Naive thymus-derived CD4-positive, alpha-beta T cell (primary cell): ENCODE measurements around the gene YBX2. TPM values are rescaled to one million over a fixed set of nuclear protein-coding genes. Genes with fewer than 3 reads are reported as not detected.
A peak's percentile ranks its signal among the peaks of the same experiment; 100 is the strongest.

Experiments
- ATAC-seq: fragments of 150-1000 bp; cut with Tn5 transposase; 2 replicates; pipeline ENCODE4 v1.10.0; 2021; ENCODE audit warnings: mild to moderate bottlenecking, moderate library complexity
- CTCF ChIA-PET: fragments of 350-600 bp; sonication (Branson Sonifier 250); formaldehyde crosslinking; loops from one replicate; lab custom pipeline; 2021; ENCODE audit warnings: antibody characterized with exemption; lab: Charles Lee
- POLR2A ChIA-PET: fragments of 350-600 bp; sonication (Branson Sonifier 250); formaldehyde crosslinking; loops from one replicate; lab custom pipeline; 2021; ENCODE audit warnings: antibody characterized with exemption, inconsistent platforms; lab: Charles Lee
- DNase-seq, 9 donors: peaks; one replicate each; pipeline versions ENCODE4 v3.0.0 to v3.0.0-alpha.2; 2020 to 2022; ENCODE audit warnings: mixed read lengths in 1 of 9
- H3K27ac ChIP-seq: one replicate; pipeline ENCODE4 v1.7.0; 2013; ENCODE audit warnings: mild to moderate bottlenecking, low read depth, low read length, moderate library complexity
- H3K27me3 ChIP-seq, 2 donors: one replicate each; pipeline ENCODE4 v1.7.0; 2013; ENCODE audit warnings: low read length in 2 of 2, mild to moderate bottlenecking in 2 of 2, moderate library complexity in 2 of 2; ENCODE audit not compliant: control insufficient read depth in 2 of 2, insufficient read depth in 2 of 2
- H3K36me3 ChIP-seq, 3 experiments: 1 replicate in 2 of 3; 2 replicates in 1 of 3; pipeline ENCODE4 v1.7.0; 2013; ENCODE audit warnings: low read length in 3 of 3, mild to moderate bottlenecking in 3 of 3, moderate library complexity in 1 of 3; ENCODE audit not compliant: insufficient read depth in 3 of 3, control insufficient read depth in 2 of 3
- H3K4me1 ChIP-seq, 2 donors: one replicate each; pipeline ENCODE4 v1.7.0; 2013; ENCODE audit warnings: low read length in 2 of 2, mild to moderate bottlenecking in 2 of 2, moderate library complexity in 1 of 2; ENCODE audit not compliant: control insufficient read depth in 2 of 2, insufficient read depth in 2 of 2
- H3K4me3 ChIP-seq: 2 replicates; pipeline ENCODE4 v1.7.0; 2013; ENCODE audit warnings: mild to moderate bottlenecking, low read length
- H3K9me3 ChIP-seq, 3 experiments: 1 replicate in 2 of 3; 2 replicates in 1 of 3; pipeline ENCODE4 v1.7.0; 2013; ENCODE audit warnings: low read length in 3 of 3; ENCODE audit not compliant: control insufficient read depth in 2 of 3
- H3K27ac Mint-ChIP-seq, 9 donors: one replicate each; pipeline ENCODE4 v1.8.0; 2020 to 2022; ENCODE audit warnings: mixed read lengths in 9 of 9, mild to moderate bottlenecking in 8 of 9, moderate library complexity in 5 of 9, inconsistent platforms in 2 of 9
- H3K27me3 Mint-ChIP-seq, 5 donors: one replicate each; pipeline ENCODE4 v1.8.0; 2021 to 2022; ENCODE audit warnings: mixed read lengths in 5 of 5, mild to moderate bottlenecking in 1 of 5
- H3K36me3 Mint-ChIP-seq, 5 donors: one replicate each; pipeline ENCODE4 v1.8.0; 2020 to 2022; ENCODE audit warnings: mixed read lengths in 5 of 5, mild to moderate bottlenecking in 3 of 5, inconsistent platforms in 1 of 5
- H3K4me1 Mint-ChIP-seq, 7 donors: one replicate each; pipeline ENCODE4 v1.8.0; 2020 to 2022; ENCODE audit warnings: mixed read lengths in 7 of 7, mild to moderate bottlenecking in 3 of 7, inconsistent platforms in 1 of 7
- H3K4me3 Mint-ChIP-seq, 10 donors: one replicate each; pipeline ENCODE4 v1.8.0; 2020 to 2022; ENCODE audit warnings: mild to moderate bottlenecking in 10 of 10, mixed read lengths in 10 of 10, moderate library complexity in 6 of 10, inconsistent platforms in 2 of 10
- H3K9me3 Mint-ChIP-seq, 11 donors: one replicate each; pipeline ENCODE4 v1.8.0; 2020 to 2022; ENCODE audit warnings: mixed read lengths in 11 of 11, mild to moderate bottlenecking in 4 of 11, inconsistent platforms in 1 of 11, moderate library complexity in 1 of 11
- intact Hi-C, 2 donors: fragments of 100-400 bp; cut with micrococcal nuclease; formaldehyde crosslinking; loops; one replicate each; pipeline ENCODE4 v1.15.1; 2023
- polyA plus RNA-seq, 2 donors: library from polyadenylated mRNA; unstranded; fragments of 300-500 nt; fragmentation: Illumina TruSeq; gene quantifications; one replicate each; pipeline ENCODE4 v1.2.3, GENCODE V29; 2021
- total RNA-seq, 6 experiments: library from RNA in 5 of 6; stranded (reverse) in 5 of 6; gene quantifications; 1 replicate in 5 of 6; 2 replicates in 1 of 6; pipeline ENCODE4 v1.2.3 and lab custom pipeline; 2021 to 2026

Gene YBX2
- total and polyA plus RNA-seq, 7 experiments from 2014 or later, result 0.27 to 0.64 (median 0.40) TPM; not detected in 4

- ATAC-seq, result peak; percentile 12
- Mint-ChIP-seq H3K27me3 (peaks cover 0 to 8% (median 0%) of the 10 kb centered on the region in 5 donors), H3K4me3 (peak overlapping the region; percentile 90 to 99 (median 95)), H3K27ac (peak overlapping the region; percentile 98 to 100 (median 99)), H3K36me3 (peaks cover 14 to 42% (median 37%) of the 10 kb centered on the region in 5 donors), H3K4me1 (peaks cover 35 to 50% (median 43%) of the 10 kb centered on the region in 7 donors), H3K9me3 (peaks cover 0 to 6% (median 0%) of the 10 kb centered on the region in 11 donors)
- Histone ChIP-seq H3K36me3 (peaks cover 25 to 44% (median 32%) of the 10 kb centered on the region in 3 experiments), H3K27me3 (no peaks in the 10 kb centered on the region), H3K27ac (peak overlapping the region; percentile 100), H3K9me3 (no peaks in the 10 kb centered on the region), H3K4me3 (peak overlapping the region; percentile 78), H3K4me1 (peaks cover 20 to 22% of the 10 kb centered on the region in 2 donors)
- peak in 8 of 9 donors; percentile 56 to 75 (median 62) for DNase-seq
- intact Hi-C loops, result loop anchor here (1.0 to 5.0 kb wide), 23 partner anchors 7 to 1074 kb away; partner anchors contain the start of genes ELP5 (in 2 of the 2), GPS2 (in 2 of the 2), NEURL4 (in 2 of the 2) and PHF23 (in 2 of the 2)
- CTCF ChIA-PET, result interaction anchor here (0.6 kb wide), 1 partner anchor 634 kb away, joined by 4 read pairs; no protein-coding TSS in a partner anchor
- POLR2A ChIA-PET, result interaction anchor here (0.8 to 11.5 kb wide), 11 partner anchors 22 to 915 kb away, joined by 3 to 336 read pairs (median 4); partner anchors contain the start of genes ACAP1, GABARAP, NEURL4 and PHF23
Observed at GRCh38 chr17:7307686-7308624, 13.5 kb upstream of the YBX2 start.

DNA sequence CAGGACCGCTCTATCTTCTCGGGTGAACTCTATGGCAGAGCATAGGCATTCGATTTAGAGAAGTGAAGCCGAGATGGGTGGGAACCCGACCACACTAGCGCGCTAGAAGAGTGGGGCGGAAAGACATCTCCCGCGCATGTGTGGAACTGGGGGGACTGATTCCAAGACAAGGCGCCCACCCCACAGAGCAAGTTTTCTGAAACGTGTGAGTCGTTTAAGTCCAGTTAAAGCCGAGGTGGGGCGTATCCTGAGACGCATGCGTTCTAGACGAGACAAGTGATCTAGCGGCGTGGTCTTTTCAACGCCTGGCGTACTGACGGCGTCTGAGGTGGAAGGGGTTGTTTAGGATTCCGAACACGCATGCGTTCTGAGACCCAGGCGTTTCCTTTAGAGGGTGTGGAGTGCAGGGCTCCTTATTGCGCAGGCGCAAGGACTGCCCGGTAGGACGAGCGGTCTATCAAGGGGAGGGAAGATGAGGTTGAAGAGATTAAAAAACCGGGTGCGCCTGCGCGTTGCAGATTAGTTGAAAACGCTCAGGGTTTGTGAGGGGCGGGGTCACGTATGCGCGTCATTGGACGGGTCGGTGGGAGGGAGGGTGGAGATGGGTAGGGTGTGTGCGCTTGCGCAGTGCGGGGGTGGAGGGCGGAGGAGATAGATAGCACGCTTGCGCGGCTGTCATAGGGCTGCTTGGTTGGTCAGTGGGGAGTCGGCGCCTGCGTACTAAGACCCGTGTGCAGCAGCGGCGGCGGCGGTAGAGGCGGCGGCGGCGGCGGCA, 12.7 kb upstream of the YBX2 start, which contains the start of gene EIF5A:
TSS of gene EIF5A (plus strand) at position 718 of the 775 bp plus-strand sequence. CDS start 2,008 bp downstream, outside the sequence.
- ATAC-seq (peak; percentile 79), DNase-seq (peak; percentile 99 to 100 (median 100))
- Histone ChIP-seq H3K36me3 (peaks cover 18 to 35% (median 26%) of the 10 kb centered on the region in 3 experiments), H3K27me3 (no peaks in the 10 kb centered on the region), H3K4me3 (peak within 1 kb of the TSS; percentile 78), H3K9me3 (no peaks in the 10 kb centered on the region), H3K4me1 (peaks cover 19 to 20% of the 10 kb centered on the region in 2 donors), H3K27ac (peak within 1 kb of the TSS; percentile 100)
- peaks cover 0 to 10% (median 0%) of the 10 kb centered on the region in 5 donors for H3K27me3 Mint-ChIP-seq
- peak within 1 kb of the TSS; percentile 90 to 99 (median 95) for H3K4me3 Mint-ChIP-seq
- CTCF ChIA-PET, result interaction anchor here (0.6 kb wide), 1 partner anchor 254 kb away, joined by 3 read pairs; no protein-coding TSS in a partner anchor
- H3K9me3 Mint-ChIP-seq, result peaks cover 0 to 6% (median 0%) of the 10 kb centered on the region in 11 donors
- intact Hi-C loops, result loop anchor here (1.0 to 5.0 kb wide), 20 partner anchors 8 to 1075 kb away; partner anchors contain the start of genes ELP5 (in 2 of the 2), GPS2 (in 2 of the 2), NEURL4 (in 2 of the 2) and PHF23 (in 2 of the 2)
- H3K27ac Mint-ChIP-seq, result peak within 1 kb of the TSS; percentile 98 to 100 (median 99)
- POLR2A ChIA-PET, result interaction anchor here (0.6 to 11.5 kb wide), 6 partner anchors 22 to 276 kb away, joined by 4 to 336 read pairs (median 4); partner anchors contain the start of genes ACAP1, MPDU1, NEURL4 and TMEM102
- H3K36me3 Mint-ChIP-seq, result peaks cover 14 to 36% (median 29%) of the 10 kb centered on the region in 5 donors
- peaks cover 28 to 44% (median 35%) of the 10 kb centered on the region in 7 donors for H3K4me1 Mint-ChIP-seq

DNA sequence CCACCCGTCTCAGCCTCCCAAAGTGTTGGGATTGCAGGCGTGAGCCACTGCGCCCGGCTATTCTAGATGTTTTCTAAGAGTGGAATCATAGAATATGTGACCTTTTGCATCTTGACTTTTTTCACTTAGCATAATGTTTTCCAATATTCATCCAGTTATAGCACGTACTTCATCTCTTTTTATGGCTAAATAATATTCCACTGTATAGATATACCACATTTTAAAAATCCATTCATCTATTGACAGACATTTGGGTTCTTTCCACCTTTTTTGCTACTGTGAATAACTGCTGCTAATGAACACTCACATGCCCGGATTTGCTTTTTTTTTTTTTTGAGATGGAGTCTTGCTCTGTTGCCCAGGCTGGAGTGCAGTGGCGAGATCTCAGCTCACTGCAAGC, 9.7 kb upstream of the YBX2 start:
- peaks cover 0 to 6% (median 0%) of the 10 kb centered on the region in 11 donors for H3K9me3 Mint-ChIP-seq
- H3K36me3 ChIP-seq, result peaks cover 0 to 7% (median 0%) of the 10 kb centered on the region in 3 experiments
- peaks cover 2 to 17% (median 9%) of the 10 kb centered on the region in 7 donors for H3K4me1 Mint-ChIP-seq
- POLR2A ChIA-PET, result interaction anchor here (0.6 to 2.0 kb wide), 5 partner anchors 9 to 365 kb away, joined by 3 to 7 read pairs (median 3); no protein-coding TSS in a partner anchor
- intact Hi-C loops, result no loop called here
- H3K27ac Mint-ChIP-seq, result peak overlapping the region in 1 of 9 donors; percentile 29
- H3K4me1 ChIP-seq, result peaks cover 1 to 2% of the 10 kb centered on the region in 2 donors
- DNase-seq, result no peak
- H3K27me3 Mint-ChIP-seq, result peaks cover 0 to 22% (median 0%) of the 10 kb centered on the region in 5 donors
- CTCF ChIA-PET, result interaction anchor here (0.7 to 1.0 kb wide), 4 partner anchors 20 to 132 kb away, joined by 3 to 7 read pairs (median 4); no protein-coding TSS in a partner anchor
- H3K4me3 Mint-ChIP-seq, result peak overlapping the region in 5 of 10 donors; percentile 12 to 41 (median 32)
- H3K36me3 Mint-ChIP-seq, result peaks cover 0 to 13% (median 4%) of the 10 kb centered on the region in 5 donors
- H3K27me3 ChIP-seq, result no peaks in the 10 kb centered on the region
- no peak overlapping the region for H3K4me3 ChIP-seq
- no peak for ATAC-seq
- H3K9me3 ChIP-seq, result no peaks in the 10 kb centered on the region
- no peak overlapping the region for H3K27ac ChIP-seq

DNA sequence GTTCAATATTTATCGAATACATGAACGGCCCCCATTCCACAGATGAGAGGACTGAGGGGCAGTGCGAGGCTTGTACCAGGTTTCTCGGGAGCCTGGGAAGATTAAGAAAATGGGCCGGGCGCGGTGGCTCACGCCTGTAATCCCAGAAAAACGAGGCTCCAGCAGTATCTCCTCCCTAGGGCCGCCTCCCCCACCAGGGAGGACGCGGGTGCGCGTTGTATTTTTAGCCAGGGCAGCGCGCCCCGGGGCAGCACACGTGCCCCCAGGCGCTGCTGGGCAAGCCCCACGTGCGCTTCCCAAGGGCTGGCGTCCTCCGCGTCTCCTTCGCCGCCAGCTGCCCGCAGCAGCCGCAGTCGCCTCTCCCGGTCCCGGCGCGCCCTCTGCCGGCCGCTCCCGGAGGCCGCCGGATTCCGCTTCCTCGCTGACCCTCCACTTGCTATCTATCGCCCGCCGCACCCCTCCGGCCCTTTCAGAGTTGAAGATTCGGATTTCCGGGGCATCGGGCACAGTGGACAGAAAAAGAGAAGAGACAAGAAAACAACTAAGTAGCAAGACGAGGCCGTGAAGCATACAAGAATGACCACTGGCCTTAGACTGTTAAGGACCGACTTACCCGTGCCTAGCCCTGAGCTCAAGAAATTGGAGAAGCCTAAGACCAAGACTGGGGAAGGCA, 1.9 kb upstream of the YBX2 start:
- DNase-seq, result peak in 5 of 9 donors; percentile 41 to 86 (median 62)
- intact Hi-C loops, result loop anchor here (1.0 kb wide), 5 partner anchors 11 to 251 kb away; partner anchors contain the start of genes EIF5A (in 1 of the 2) and ELP5 (in 1 of the 2)
- H3K27ac Mint-ChIP-seq, result peak overlapping the region in 2 of 9 donors; percentile 51 to 66
- no peaks in the 10 kb centered on the region for H3K36me3 ChIP-seq
- no peak overlapping the region for H3K27ac ChIP-seq
- no peaks in the 10 kb centered on the region for H3K9me3 Mint-ChIP-seq
- no peaks in the 10 kb centered on the region for H3K27me3 ChIP-seq
- CTCF ChIA-PET, result interaction anchor here (0.6 to 2.2 kb wide), 25 partner anchors 9 to 597 kb away, joined by 3 to 33 read pairs (median 4); partner anchors contain the start of genes ACADVL, ACAP1, DLG4 and DVL2
- H3K36me3 Mint-ChIP-seq, result no peaks in the 10 kb centered on the region
- no peak overlapping the region for H3K4me3 ChIP-seq
- peaks cover 6 to 30% (median 25%) of the 10 kb centered on the region in 7 donors for H3K4me1 Mint-ChIP-seq
- H3K27me3 Mint-ChIP-seq, result peaks cover 4 to 54% (median 18%) of the 10 kb centered on the region in 5 donors
- peak; percentile 63 for ATAC-seq
- H3K4me3 Mint-ChIP-seq, result peak overlapping the region; percentile 18 to 89 (median 52)
- POLR2A ChIA-PET, result interaction anchor here (0.6 to 2.1 kb wide), 13 partner anchors 10 to 250 kb away, joined by 3 to 13 read pairs (median 4); partner anchors contain the start of genes CLDN7, GPS2, NEURL4 and SLC2A4
- H3K4me1 ChIP-seq, result peaks cover 12 to 26% of the 10 kb centered on the region in 2 donors
- no peaks in the 10 kb centered on the region for H3K9me3 ChIP-seq
